WTC11 (cell line): ENCODE results near the gene CR2. TPM values are rescaled to one million over a fixed set of nuclear protein-coding genes. Genes with fewer than 3 reads are reported as not detected.
A peak's percentile ranks its signal among the peaks of the same experiment; 100 is the strongest.

ENCODE experiments used
- ATAC-seq: fragments of 200-7000 bp; cut with Tn5 transposase; 2 replicates; pipeline ENCODE4 v1.10.0; 2021; ENCODE audit warnings: mild to moderate bottlenecking, moderate library complexity
- CTCF ChIA-PET: fragments of 300-600 bp; sonication (Branson Sonifier 250); formaldehyde crosslinking; loops from one replicate; lab custom pipeline; 2021; ENCODE audit warnings: antibody characterized with exemption; lab: Charles Lee
- POLR2A ChIA-PET: fragments of 350-600 bp; sonication (Branson Sonifier 250); formaldehyde crosslinking; loops from one replicate; lab custom pipeline; 2021; ENCODE audit warnings: antibody characterized with exemption; lab: Charles Lee
- DNase-seq: peaks from one replicate; pipeline ENCODE4 v3.0.0; 2021; ENCODE audit warnings: low spot score
- H3K27ac Mint-ChIP-seq: 2 replicates; pipeline ENCODE4 v1.8.0; 2021; ENCODE audit warnings: mixed read lengths
- H3K27me3 Mint-ChIP-seq: 2 replicates; pipeline ENCODE4 v1.8.0; 2021; ENCODE audit warnings: low read depth, mild to moderate bottlenecking, moderate library complexity, mixed read lengths
- H3K36me3 Mint-ChIP-seq: 2 replicates; pipeline ENCODE4 v1.8.0; 2021; ENCODE audit warnings: mixed read lengths
- H3K4me1 Mint-ChIP-seq: 2 replicates; pipeline ENCODE4 v1.8.0; 2022; ENCODE audit warnings: mixed read lengths
- H3K4me3 Mint-ChIP-seq: 2 replicates; pipeline ENCODE4 v1.8.0; 2021; ENCODE audit warnings: mild to moderate bottlenecking, moderate library complexity, mixed read lengths
- H3K9me3 Mint-ChIP-seq: 2 replicates; pipeline ENCODE4 v1.8.0; 2021; ENCODE audit warnings: mixed read lengths
- ARID4B ChIP-seq: sonication (generic); formaldehyde crosslinking; IDR thresholded peaks from 2 replicates; pipeline ENCODE4 v1.8.0; 2023; ENCODE audit warnings: missing genetic modification reagents, mild to moderate bottlenecking, borderline replicate concordance
- ATF2 ChIP-seq: sonication (generic); formaldehyde crosslinking; IDR thresholded peaks from 2 replicates; pipeline ENCODE4 v1.8.1; 2022; ENCODE audit warnings: low read depth, missing genetic modification reagents, borderline replicate concordance
- ATF6 ChIP-seq: sonication (generic); formaldehyde crosslinking; IDR thresholded peaks from 2 replicates; pipeline ENCODE4 v1.8.1; 2023; ENCODE audit warnings: mild to moderate bottlenecking, missing genetic modification reagents
- CREM ChIP-seq: sonication (generic); formaldehyde crosslinking; IDR thresholded peaks from 2 replicates; pipeline ENCODE4 v1.8.1; 2022; ENCODE audit warnings: mild to moderate bottlenecking, missing genetic modification reagents, moderate library complexity
- EMX1 ChIP-seq: fragments of 250-450 bp; sonication (Bioruptor Pico); IDR thresholded peaks from 2 replicates; pipeline ENCODE4 v1.8.0; 2021; ENCODE audit warnings: mild to moderate bottlenecking
- FOXK1 ChIP-seq: sonication (generic); formaldehyde crosslinking; IDR thresholded peaks from 2 replicates; pipeline ENCODE4 v1.8.0; 2022; ENCODE audit warnings: mild to moderate bottlenecking, moderate library complexity, missing genetic modification reagents
- GABPB1 ChIP-seq: sonication (generic); formaldehyde crosslinking; IDR thresholded peaks from 2 replicates; pipeline ENCODE4 v1.8.1; 2023; ENCODE audit warnings: mild to moderate bottlenecking, missing genetic modification reagents
- GTF2I ChIP-seq: fragments of 250-450 bp; sonication (Bioruptor Pico); conservative IDR thresholded peaks from 2 replicates; pipeline ENCODE4 v1.4.0; 2021; ENCODE audit warnings: mild to moderate bottlenecking
- JAZF1 ChIP-seq: fragments of 250-450 bp; sonication (Bioruptor Pico); IDR thresholded peaks from 2 replicates; pipeline ENCODE4 v1.9.0; 2021; ENCODE audit warnings: moderate library complexity, mild to moderate bottlenecking, inconsistent platforms
- PRRX2 ChIP-seq: fragments of 250-450 bp; sonication (Bioruptor Pico); IDR thresholded peaks from 2 replicates; pipeline ENCODE4 v1.8.0; 2021; ENCODE audit warnings: mild to moderate bottlenecking
- ZBTB43 ChIP-seq: sonication (generic); formaldehyde crosslinking; IDR thresholded peaks from 2 replicates; pipeline ENCODE4 v1.8.1; 2023; ENCODE audit warnings: mild to moderate bottlenecking, missing genetic modification reagents
- ZNF281 ChIP-seq: sonication (generic); formaldehyde crosslinking; IDR thresholded peaks from 2 replicates; pipeline ENCODE4 v1.8.0; 2023; ENCODE audit warnings: mild to moderate bottlenecking, missing genetic modification reagents
- ZNF671 ChIP-seq: fragments of 250-450 bp; sonication (Bioruptor Pico); IDR thresholded peaks from 2 replicates; pipeline ENCODE4 v1.8.0; 2021; ENCODE audit warnings: mild to moderate bottlenecking
- total RNA-seq: library from RNA; stranded (reverse); gene quantifications from 3 replicates; pipeline ENCODE4 v1.2.3, GENCODE V29; 2021
- TF ChIP-seq, protein P1 (sequence below): sonication (generic); formaldehyde crosslinking; conservative IDR thresholded peaks from 2 replicates; pipeline ENCODE4 v1.8.1; 2023; ENCODE audit warnings: mild to moderate bottlenecking, low read depth, missing genetic modification reagents, moderate library complexity

CR2 gene
- total RNA-seq, 1 experiment from 2014 or later = 3.8 TPM

DNA sequence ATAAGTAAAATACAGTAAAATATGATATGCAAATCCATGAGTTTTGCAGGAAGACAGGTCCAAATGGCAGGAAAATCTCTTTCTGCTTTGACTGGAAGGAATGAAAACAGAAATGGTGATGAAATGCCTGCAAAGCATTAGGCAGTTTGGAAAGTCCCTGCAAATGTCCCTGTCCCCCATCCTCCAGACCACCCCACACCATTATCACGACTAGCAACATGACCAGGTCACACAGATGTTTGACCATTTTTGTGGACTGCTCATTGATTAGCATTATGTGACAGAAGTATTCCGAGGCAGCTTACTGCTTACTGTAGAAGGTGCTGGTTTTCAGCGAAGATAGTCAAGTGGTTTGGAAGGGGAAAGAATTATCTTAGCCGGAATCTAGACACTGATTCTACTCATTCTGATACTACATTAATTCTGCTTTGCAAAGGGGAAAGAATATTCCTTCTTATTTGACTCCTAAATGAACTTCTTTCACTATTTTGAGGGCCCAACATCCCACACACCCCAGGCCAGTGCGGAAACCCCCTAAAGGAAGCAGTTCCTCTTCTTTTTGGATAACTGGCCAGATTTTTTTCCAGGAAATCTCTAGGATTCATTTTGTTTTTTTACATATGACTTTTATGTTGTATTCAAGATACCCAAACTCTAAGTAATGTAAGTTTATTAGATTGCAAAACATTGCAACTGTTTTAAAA is 9.5 kb upstream of the CR2 start (continued):
- no peak for TF ChIP-seq FOXK1
- no peak for TF ChIP-seq ZNF671 (CRISPR knock-in tag)
- TF ChIP-seq GTF2I (CRISPR knock-in tag) = no peak
- no peak for TF ChIP-seq PRRX2

DNA sequence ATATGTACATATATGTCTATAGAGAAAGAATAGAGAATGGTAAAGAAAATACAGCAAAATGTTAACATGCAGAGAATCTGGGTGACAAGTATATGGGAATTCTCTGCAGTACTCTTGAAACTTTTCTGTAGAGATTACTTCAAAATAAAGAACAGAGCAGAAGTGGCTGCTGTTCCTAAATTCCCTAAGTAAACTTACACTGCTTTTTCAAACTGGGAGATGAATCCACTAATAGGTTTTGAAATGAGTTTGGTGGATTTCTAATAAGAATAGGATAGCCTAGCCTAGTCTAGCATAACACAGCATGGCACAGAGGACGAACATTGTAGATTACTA is 450 bp upstream of the CR2 start:
- Mint-ChIP-seq H3K27me3 (peaks cover 27% of the 10 kb centered on the region), H3K36me3 (no peaks in the 10 kb centered on the region), H3K4me3 (peak overlapping the region; percentile 67), H3K27ac (no peak overlapping the region), H3K9me3 (no peaks in the 10 kb centered on the region), H3K4me1 (peaks cover 4% of the 10 kb centered on the region)
- no peak for ATAC-seq
- no peak for TF ChIP-seq ATF6
- no peak for TF ChIP-seq ARID4B (CRISPR knock-in tag)
- TF ChIP-seq CREM (CRISPR knock-in tag) = no peak
- TF ChIP-seq GABPB1 (CRISPR knock-in tag) = no peak
- TF ChIP-seq ATF2 (CRISPR knock-in tag) = no peak
- POLR2A ChIA-PET = interaction anchor here (1.3 to 1.5 kb wide), 3 partner anchors 30 to 133 kb away, joined by 3 to 7 read pairs (median 3); partner anchors contain the start of gene CD55
- CTCF ChIA-PET = interaction anchor here (0.7 to 2.3 kb wide), 25 partner anchors 9 to 457 kb away, joined by 3 to 19 read pairs (median 5); partner anchors contain the start of genes CD34, CD55 and CR1
- DNase-seq = no peak

- TF ChIP-seq ZBTB43 = no peak
- TF ChIP-seq GABPB1 (CRISPR knock-in tag) = no peak
- TF ChIP-seq JAZF1 (CRISPR knock-in tag) = no peak
- TF ChIP-seq, protein P1, sequence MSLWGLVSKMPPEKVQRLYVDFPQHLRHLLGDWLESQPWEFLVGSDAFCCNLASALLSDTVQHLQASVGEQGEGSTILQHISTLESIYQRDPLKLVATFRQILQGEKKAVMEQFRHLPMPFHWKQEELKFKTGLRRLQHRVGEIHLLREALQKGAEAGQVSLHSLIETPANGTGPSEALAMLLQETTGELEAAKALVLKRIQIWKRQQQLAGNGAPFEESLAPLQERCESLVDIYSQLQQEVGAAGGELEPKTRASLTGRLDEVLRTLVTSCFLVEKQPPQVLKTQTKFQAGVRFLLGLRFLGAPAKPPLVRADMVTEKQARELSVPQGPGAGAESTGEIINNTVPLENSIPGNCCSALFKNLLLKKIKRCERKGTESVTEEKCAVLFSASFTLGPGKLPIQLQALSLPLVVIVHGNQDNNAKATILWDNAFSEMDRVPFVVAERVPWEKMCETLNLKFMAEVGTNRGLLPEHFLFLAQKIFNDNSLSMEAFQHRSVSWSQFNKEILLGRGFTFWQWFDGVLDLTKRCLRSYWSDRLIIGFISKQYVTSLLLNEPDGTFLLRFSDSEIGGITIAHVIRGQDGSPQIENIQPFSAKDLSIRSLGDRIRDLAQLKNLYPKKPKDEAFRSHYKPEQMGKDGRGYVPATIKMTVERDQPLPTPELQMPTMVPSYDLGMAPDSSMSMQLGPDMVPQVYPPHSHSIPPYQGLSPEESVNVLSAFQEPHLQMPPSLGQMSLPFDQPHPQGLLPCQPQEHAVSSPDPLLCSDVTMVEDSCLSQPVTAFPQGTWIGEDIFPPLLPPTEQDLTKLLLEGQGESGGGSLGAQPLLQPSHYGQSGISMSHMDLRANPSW (CRISPR knock-in tag) = no peak
- TF ChIP-seq ZNF281 = no peak
- no peak for TF ChIP-seq PRRX2
- no peak for TF ChIP-seq EMX1 (CRISPR knock-in tag)
- ChIA-PET POLR2A (interaction anchor here (1.4 kb wide), 1 partner anchor 134 kb away, joined by 3 read pairs; the partner anchor contains the start of gene CD55), CTCF (interaction anchor here (1.5 to 2.3 kb wide), 9 partner anchors 10 to 114 kb away, joined by 3 to 19 read pairs (median 9); partner anchors contain the start of gene CR1)
- no peak overlapping the region for H3K27ac Mint-ChIP-seq
- H3K27me3 Mint-ChIP-seq = peaks cover 22% of the 10 kb centered on the region
- no peak for DNase-seq
- H3K4me3 Mint-ChIP-seq = peak overlapping the region; percentile 67
- no peak for ATAC-seq
- H3K4me1 Mint-ChIP-seq = peaks cover 4% of the 10 kb centered on the region
- no peaks in the 10 kb centered on the region for H3K9me3 Mint-ChIP-seq
- no peaks in the 10 kb centered on the region for H3K36me3 Mint-ChIP-seq
Observed at GRCh38 chr1:207455183-207455754, 1.1 kb downstream of the CR2 start.
